H9 (cell line): ENCODE results near the gene CHMP1A. TPM values are rescaled to one million over a fixed set of nuclear protein-coding genes. Genes with fewer than 3 reads are reported as not detected.

Source experiments
- DNase-seq: peaks from one replicate; pipeline ENCODE4 v3.0.0-alpha.2; 2017
- H2AFZ ChIP-seq: one replicate; pipeline ENCODE4 v1.6.1; 2013; ENCODE audit warnings: mild to moderate bottlenecking, low read length, control low read depth, moderate library complexity
- H2AK5ac ChIP-seq: 2 replicates; pipeline ENCODE4 v1.6.1; 2013; ENCODE audit warnings: low read length, control low read depth, mixed read lengths; ENCODE audit not compliant: insufficient read length
- H2BK120ac ChIP-seq: one replicate; pipeline ENCODE4 v1.6.1; 2013; ENCODE audit warnings: low read depth, mild to moderate bottlenecking, low read length, control low read depth, inconsistent platforms; ENCODE audit not compliant: poor library complexity, severe bottlenecking
- H2BK12ac ChIP-seq: 2 replicates; pipeline ENCODE4 v1.6.1; 2013; ENCODE audit warnings: low read length, control low read depth, mixed read lengths, low read depth; ENCODE audit not compliant: insufficient read length
- H2BK15ac ChIP-seq: 2 replicates; pipeline ENCODE4 v1.6.1; 2013; ENCODE audit warnings: low read depth, low read length, control low read depth
- H2BK20ac ChIP-seq: one replicate; pipeline ENCODE4 v1.6.1; 2013; ENCODE audit warnings: low read depth, mild to moderate bottlenecking, low read length, control low read depth, inconsistent platforms; ENCODE audit not compliant: poor library complexity, severe bottlenecking
- H2BK5ac ChIP-seq: 2 replicates; pipeline ENCODE4 v1.6.1; 2013; ENCODE audit warnings: low read length, control low read depth, mixed read lengths; ENCODE audit not compliant: insufficient read length
- H3K14ac ChIP-seq: 2 replicates; pipeline ENCODE4 v1.6.1; 2013; ENCODE audit warnings: low read length, control low read depth; ENCODE audit not compliant: insufficient read depth
- H3K18ac ChIP-seq: 2 replicates; pipeline ENCODE4 v1.6.1; 2013; ENCODE audit warnings: low read depth, mild to moderate bottlenecking, mixed read lengths, low read length, control low read depth; ENCODE audit not compliant: insufficient read length
- H3K23ac ChIP-seq: 2 replicates; pipeline ENCODE4 v1.6.1; 2013; ENCODE audit warnings: low read length, control low read depth, mixed read lengths, low read depth; ENCODE audit not compliant: insufficient read length
- H3K23me2 ChIP-seq: 2 replicates; pipeline ENCODE4 v1.6.1; 2013; ENCODE audit warnings: low read depth, mild to moderate bottlenecking, mixed read lengths, low read length, control low read depth; ENCODE audit not compliant: insufficient read length, poor library complexity, severe bottlenecking
- H3K27ac ChIP-seq: 2 replicates; pipeline ENCODE4 v1.5.1; 2013; ENCODE audit warnings: low read length, control low read depth, mixed read lengths, low read depth; ENCODE audit not compliant: insufficient read length
- H3K27me3 ChIP-seq: 2 replicates; pipeline ENCODE4 v1.6.1; 2013; ENCODE audit warnings: low read length, control low read depth, inconsistent platforms; ENCODE audit not compliant: insufficient read depth
- H3K4ac ChIP-seq: 2 replicates; pipeline ENCODE4 v1.6.1; 2013; ENCODE audit warnings: low read depth, mild to moderate bottlenecking, control low read depth, inconsistent platforms, low read length, moderate library complexity
- H3K4me1 ChIP-seq: 2 replicates; pipeline ENCODE4 v1.6.1; 2013; ENCODE audit warnings: low read length, control low read depth, inconsistent platforms; ENCODE audit not compliant: insufficient read depth
- H3K4me2 ChIP-seq: 2 replicates; pipeline ENCODE4 v1.6.1; 2013; ENCODE audit warnings: low read length, control low read depth, mixed read lengths; ENCODE audit not compliant: insufficient read length, insufficient read depth
- H3K56ac ChIP-seq: 2 replicates; pipeline ENCODE4 v1.6.1; 2013; ENCODE audit warnings: low read depth, mild to moderate bottlenecking, mixed read lengths, low read length, control low read depth; ENCODE audit not compliant: insufficient read length
- H3K79me1 ChIP-seq: 2 replicates; pipeline ENCODE4 v1.6.1; 2013; ENCODE audit warnings: low read depth, mild to moderate bottlenecking, moderate library complexity, low read length, control low read depth, inconsistent platforms; ENCODE audit not compliant: insufficient read depth, poor library complexity, severe bottlenecking
- H3K79me2 ChIP-seq: 2 replicates; pipeline ENCODE4 v1.6.1; 2013; ENCODE audit warnings: low read length, control low read depth, inconsistent platforms; ENCODE audit not compliant: insufficient read depth
- H3K9ac ChIP-seq: 2 replicates; pipeline ENCODE4 v1.6.1; 2013; ENCODE audit warnings: low read length, control low read depth, mixed read lengths; ENCODE audit not compliant: insufficient read length; ENCODE audit errors: extremely low read depth
- H3K9me3 ChIP-seq: one replicate; pipeline ENCODE4 v1.6.1; 2013; ENCODE audit warnings: low read depth, low read length, inconsistent platforms; ENCODE audit not compliant: control insufficient read depth
- H3T11ph ChIP-seq: one replicate; pipeline ENCODE4 v1.6.1; 2013; ENCODE audit warnings: mild to moderate bottlenecking, low read length, control low read depth, inconsistent platforms
- H4K20me1 ChIP-seq: one replicate; pipeline ENCODE4 v1.6.1; 2013; ENCODE audit not compliant: control insufficient read depth, insufficient read length, insufficient read depth
- H4K5ac ChIP-seq: 2 replicates; pipeline ENCODE4 v1.6.1; 2013; ENCODE audit warnings: low read depth, mild to moderate bottlenecking, mixed read lengths, low read length, control low read depth; ENCODE audit not compliant: insufficient read length
- H4K8ac ChIP-seq: replicated peaks from 2 replicates; pipeline ENCODE4 v1.6.1; 2013; ENCODE audit warnings: low read length, control low read depth, mixed read lengths, low read depth; ENCODE audit not compliant: insufficient read length
- H4K91ac ChIP-seq: 2 replicates; pipeline ENCODE4 v1.6.1; 2013; ENCODE audit warnings: low read depth, mild to moderate bottlenecking, moderate library complexity, mixed read lengths, low read length, control low read depth; ENCODE audit not compliant: insufficient read length
- H3K27ac Mint-ChIP-seq, 3 experiments: 2 replicates in 2 of 3; 3 replicates in 1 of 3; pipeline ENCODE4 v1.8.0; 2020 to 2021; ENCODE audit warnings: mixed read lengths in 3 of 3, mild to moderate bottlenecking in 1 of 3, moderate library complexity in 1 of 3
- H3K27me3 Mint-ChIP-seq: 2 replicates; pipeline ENCODE4 v1.8.0; 2021; ENCODE audit warnings: low read depth, mild to moderate bottlenecking, moderate library complexity, mixed read lengths
- H3K36me3 Mint-ChIP-seq, 3 experiments: 2 replicates in 2 of 3; 3 replicates in 1 of 3; pipeline ENCODE4 v1.8.0; 2020 to 2021; ENCODE audit warnings: low read depth in 3 of 3, mixed read lengths in 3 of 3; ENCODE audit not compliant: insufficient read depth in 1 of 3
- H3K4me1 Mint-ChIP-seq, 2 experiments: 2 replicates each; pipeline ENCODE4 v1.8.0; 2020; ENCODE audit warnings: mixed read lengths in 2 of 2
- H3K4me3 Mint-ChIP-seq, 2 experiments: 2 replicates in 1 of 2; 3 replicates in 1 of 2; pipeline ENCODE4 v1.8.0; 2020 to 2021; ENCODE audit warnings: mild to moderate bottlenecking in 2 of 2, mixed read lengths in 2 of 2, moderate library complexity in 1 of 2
- H3K9me3 Mint-ChIP-seq, 2 experiments: 2 replicates in 1 of 2; 3 replicates in 1 of 2; pipeline ENCODE4 v1.8.0; 2020; ENCODE audit warnings: mild to moderate bottlenecking in 2 of 2, mixed read lengths in 2 of 2, moderate library complexity in 1 of 2
- WGBS: extraction: QIAGEN DNeasy Blood & Tissue Kit; methylation state at CpG from one replicate; pipeline ENCODE4 v1.1.7; 2013; ENCODE audit warnings: missing lambda C conversion rate, low lambda C conversion rate, mixed read lengths; ENCODE audit not compliant: insufficient read length; ENCODE audit errors: extremely low coverage; 5-methylcytosine and 5-hydroxymethylcytosine counted together
- total RNA-seq: library from RNA; stranded (reverse); gene quantifications from 2 replicates; pipeline ENCODE4 v1.2.1, GENCODE V29; 2021
- TF ChIP-seq, protein P1 (sequence below): fragments of 200-600 bp; sonication (generic); conservative IDR thresholded peaks from 3 replicates; pipeline ENCODE4 v1.8.0; 2021; ENCODE audit warnings: antibody characterized with exemption, mild to moderate bottlenecking

The CHMP1A gene
- total RNA-seq, 1 experiment from 2014 or later: 89.6 TPM

DNA sequence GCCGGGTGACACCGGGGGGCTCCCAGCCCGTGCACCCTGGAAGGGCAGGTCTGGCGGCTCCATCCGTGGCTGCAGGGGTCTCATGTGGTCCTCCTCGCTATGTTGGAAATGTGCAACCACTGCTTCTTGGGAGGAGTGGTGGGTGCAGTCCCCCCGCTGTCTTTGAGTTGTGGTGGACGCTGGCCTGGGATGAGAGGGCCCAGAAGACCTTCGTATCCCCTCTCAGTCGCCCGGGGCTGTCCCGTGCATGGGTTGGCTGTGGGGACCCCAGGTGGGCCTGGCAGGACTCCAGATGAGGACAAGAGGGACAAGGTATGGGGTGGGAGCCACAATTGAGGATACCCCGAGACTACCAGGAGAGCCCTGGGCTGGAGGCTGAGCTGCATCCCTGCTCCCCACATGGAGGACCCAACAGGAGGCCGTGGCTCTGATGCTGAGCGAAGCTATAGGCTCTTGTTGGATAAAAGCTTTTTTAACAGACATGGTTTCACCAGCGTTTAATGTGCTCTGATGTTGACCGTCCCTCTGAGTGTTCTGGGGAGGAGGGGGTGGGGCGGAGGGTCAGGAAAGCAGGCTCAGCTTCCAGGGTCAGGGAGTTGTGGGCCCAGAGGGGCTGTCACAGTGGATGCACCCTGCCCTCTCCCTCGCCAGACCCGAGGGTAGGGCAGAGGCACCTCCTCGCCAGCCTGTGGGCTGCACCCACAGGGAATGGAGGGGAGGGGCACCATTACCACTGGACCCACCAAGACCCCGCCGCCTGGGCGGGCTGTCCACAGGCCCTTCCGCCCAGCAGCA lies 38.6 kb upstream of the CHMP1A start:
- Histone ChIP-seq H2AK5ac (no peak overlapping the region), H3K18ac (no peak overlapping the region), H4K5ac (no peak overlapping the region), H3K56ac (no peak overlapping the region), H2BK12ac (no peak overlapping the region), H4K91ac (no peak overlapping the region), H3K27me3 (no peaks in the 10 kb centered on the region), H2AFZ (no peak overlapping the region), H2BK20ac (no peak overlapping the region), H3K23me2 (peaks cover 8% of the 10 kb centered on the region), H2BK5ac (no peak overlapping the region), H3K4me1 (no peaks in the 10 kb centered on the region), H3T11ph (no peak overlapping the region), H3K14ac (no peak overlapping the region), H3K4me2 (no peak overlapping the region), H2BK15ac (no peak overlapping the region), H4K8ac (no peak overlapping the region), H3K79me1 (no peaks in the 10 kb centered on the region), H3K79me2 (no peaks in the 10 kb centered on the region), H3K23ac (no peak overlapping the region), H4K20me1 (no peaks in the 10 kb centered on the region), H3K4ac (no peak overlapping the region), H3K27ac (no peak overlapping the region), H3K9me3 (no peaks in the 10 kb centered on the region), H2BK120ac (no peak overlapping the region), H3K9ac (no peak overlapping the region)
- WGBS: no CpG with 5 or more reads among the region's 25 CpGs
- Mint-ChIP-seq H3K4me1 (peaks cover 5 to 7% of the 10 kb centered on the region in 2 experiments), H3K27me3 (peaks cover 2% of the 10 kb centered on the region; the same call in 1 of the 2 replicates), H3K36me3 (peaks cover 22 to 57% (median 48%) of the 10 kb centered on the region in 3 experiments), H3K9me3 (no peaks in the 10 kb centered on the region; a peak in 1 of 5 replicates), H3K27ac (peak overlapping the region in 1 of 3 experiments; percentile 82; a peak in 2 of 7 replicates), H3K4me3 (no peak overlapping the region)
- TF ChIP-seq, protein P1, sequence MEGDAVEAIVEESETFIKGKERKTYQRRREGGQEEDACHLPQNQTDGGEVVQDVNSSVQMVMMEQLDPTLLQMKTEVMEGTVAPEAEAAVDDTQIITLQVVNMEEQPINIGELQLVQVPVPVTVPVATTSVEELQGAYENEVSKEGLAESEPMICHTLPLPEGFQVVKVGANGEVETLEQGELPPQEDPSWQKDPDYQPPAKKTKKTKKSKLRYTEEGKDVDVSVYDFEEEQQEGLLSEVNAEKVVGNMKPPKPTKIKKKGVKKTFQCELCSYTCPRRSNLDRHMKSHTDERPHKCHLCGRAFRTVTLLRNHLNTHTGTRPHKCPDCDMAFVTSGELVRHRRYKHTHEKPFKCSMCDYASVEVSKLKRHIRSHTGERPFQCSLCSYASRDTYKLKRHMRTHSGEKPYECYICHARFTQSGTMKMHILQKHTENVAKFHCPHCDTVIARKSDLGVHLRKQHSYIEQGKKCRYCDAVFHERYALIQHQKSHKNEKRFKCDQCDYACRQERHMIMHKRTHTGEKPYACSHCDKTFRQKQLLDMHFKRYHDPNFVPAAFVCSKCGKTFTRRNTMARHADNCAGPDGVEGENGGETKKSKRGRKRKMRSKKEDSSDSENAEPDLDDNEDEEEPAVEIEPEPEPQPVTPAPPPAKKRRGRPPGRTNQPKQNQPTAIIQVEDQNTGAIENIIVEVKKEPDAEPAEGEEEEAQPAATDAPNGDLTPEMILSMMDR: no peak
- DNase-seq: no peak
